DOHH2 (cell line): ENCODE results near the gene NDFIP1.
"Not testable (repeated sequence)": the region's sequence is repeated elsewhere in the genome, so short reads cannot be mapped to it uniquely, and the experiment has no call there.

Experiments
- H3F3A ChIP-seq: fragments of 200-600 bp; sonication (generic), shearing (Covaris generic); 2 replicates; pipeline ENCODE4 v1.6.0; 2016; ENCODE audit warnings: antibody characterized with exemption, mild to moderate bottlenecking; ENCODE audit not compliant: control insufficient read depth, insufficient read depth
- H3K27ac ChIP-seq: fragments of 200-600 bp; sonication (generic); 2 replicates; pipeline ENCODE4 v1.5.1; 2014; ENCODE audit warnings: low read depth, mild to moderate bottlenecking, low read length, moderate library complexity
- H3K27me3 ChIP-seq: fragments of 200-600 bp; sonication (generic); 2 replicates; pipeline ENCODE4 v1.6.1; 2014; ENCODE audit warnings: mild to moderate bottlenecking, low read length, mixed read lengths; ENCODE audit not compliant: control insufficient read depth
- H3K36me3 ChIP-seq: fragments of 200-600 bp; sonication (generic); 2 replicates; pipeline ENCODE4 v1.6.1; 2014; ENCODE audit warnings: mild to moderate bottlenecking, low read length, moderate library complexity, mixed read lengths; ENCODE audit not compliant: control insufficient read depth
- H3K4me1 ChIP-seq: fragments of 200-600 bp; sonication (generic); 2 replicates; pipeline ENCODE4 v1.6.1; 2014; ENCODE audit warnings: mild to moderate bottlenecking, low read length, mixed read lengths; ENCODE audit not compliant: control insufficient read depth
- H3K4me2 ChIP-seq: fragments of 200-600 bp; sonication (generic); 2 replicates; pipeline ENCODE4 v1.6.0; 2014; ENCODE audit warnings: mild to moderate bottlenecking, low read length, moderate library complexity
- H3K4me3 ChIP-seq: fragments of 200-600 bp; sonication (generic); 2 replicates; pipeline ENCODE4 v1.5.1; 2014; ENCODE audit warnings: mild to moderate bottlenecking, low read length, mixed read lengths
- H3K79me2 ChIP-seq: fragments of 200-600 bp; sonication (generic); 2 replicates; pipeline ENCODE4 v1.6.1; 2014; ENCODE audit warnings: mild to moderate bottlenecking, low read length, mixed read lengths; ENCODE audit not compliant: control insufficient read depth
- H3K9me2 ChIP-seq: fragments of 200-600 bp; sonication (generic); replicated peaks from 2 replicates; pipeline ENCODE4 v1.6.1; 2014; ENCODE audit warnings: mild to moderate bottlenecking, low read length, mixed read lengths; ENCODE audit not compliant: control insufficient read depth
- H3K9me3 ChIP-seq: fragments of 200-600 bp; sonication (generic); 2 replicates; pipeline ENCODE4 v1.6.1; 2014; ENCODE audit warnings: antibody characterized with exemption, low read length, mixed read lengths; ENCODE audit not compliant: control insufficient read depth, insufficient read depth
- H4K20me1 ChIP-seq: fragments of 200-600 bp; sonication (generic); 2 replicates; pipeline ENCODE4 v1.6.0; 2014; ENCODE audit warnings: low read depth, mild to moderate bottlenecking, antibody characterized with exemption, low read length, moderate library complexity; ENCODE audit not compliant: control insufficient read depth, insufficient read depth
- EZH2phosphoT487 ChIP-seq: fragments of 200-600 bp; sonication (generic); IDR thresholded peaks from 2 replicates; pipeline ENCODE4 v1.6.1; 2017; ENCODE audit warnings: borderline replicate concordance, mild to moderate bottlenecking, antibody characterized with exemption, low read length, moderate library complexity, mixed read lengths
- TF ChIP-seq, protein P1 (sequence below): fragments of 200-600 bp; sonication (generic); IDR thresholded peaks from one replicate; pipeline ENCODE4 v1.5.1; 2014; ENCODE audit warnings: antibody characterized with exemption, mild to moderate bottlenecking, low read depth, low read length; ENCODE audit not compliant: poor library complexity, severe bottlenecking

The NDFIP1 gene

DNA sequence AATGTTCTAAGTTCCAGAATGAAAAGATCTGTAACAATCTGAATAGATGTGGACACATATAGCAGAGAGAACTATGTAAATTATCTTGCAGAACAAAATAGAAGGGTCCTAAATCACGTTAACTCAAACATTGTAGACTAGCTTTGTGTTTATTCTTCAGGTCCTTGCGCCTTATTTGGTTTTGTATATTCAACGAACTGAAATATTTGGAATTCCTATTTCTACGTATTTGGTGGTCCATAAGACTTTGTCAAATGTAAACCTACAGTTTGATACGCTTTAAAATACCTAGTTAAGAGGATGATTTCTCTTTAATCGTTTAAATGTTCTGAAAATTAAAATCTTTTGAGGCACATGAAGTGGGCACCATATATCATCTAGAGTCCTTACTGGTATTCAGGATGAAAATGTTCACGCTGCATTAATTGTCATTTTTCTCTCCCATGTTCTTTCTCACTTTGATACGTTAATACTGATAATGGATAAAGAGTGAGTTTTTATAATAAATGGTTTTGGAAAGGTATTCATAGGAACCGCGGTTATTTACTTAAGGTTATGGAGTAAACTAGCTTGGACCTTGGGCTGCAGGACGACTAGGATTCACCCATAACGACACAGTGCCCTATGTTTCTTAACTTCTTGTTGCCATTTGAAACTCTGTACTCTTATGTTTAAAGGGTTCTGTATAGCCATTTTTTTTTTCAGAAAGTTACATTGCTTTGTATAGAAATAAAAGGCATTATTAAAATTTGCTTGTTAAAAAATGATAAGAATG, 45.3 kb downstream of the NDFIP1 start:
- Histone ChIP-seq H4K20me1 (no peaks in the 10 kb centered on the region), H3K4me2 (no peak overlapping the region), H3K27me3 (no peaks in the 10 kb centered on the region), H3K36me3 (no peaks in the 10 kb centered on the region), H3K27ac (no peak overlapping the region), H3K4me1 (no peaks in the 10 kb centered on the region), H3K9me3 (no peaks in the 10 kb centered on the region), H3K79me2 (no peaks in the 10 kb centered on the region), H3F3A (no peaks in the 10 kb centered on the region; the same call in 1 of the 2 replicates), H3K4me3 (no peak overlapping the region), H3K9me2 (no peaks in the 10 kb centered on the region)
- TF ChIP-seq, protein P1, sequence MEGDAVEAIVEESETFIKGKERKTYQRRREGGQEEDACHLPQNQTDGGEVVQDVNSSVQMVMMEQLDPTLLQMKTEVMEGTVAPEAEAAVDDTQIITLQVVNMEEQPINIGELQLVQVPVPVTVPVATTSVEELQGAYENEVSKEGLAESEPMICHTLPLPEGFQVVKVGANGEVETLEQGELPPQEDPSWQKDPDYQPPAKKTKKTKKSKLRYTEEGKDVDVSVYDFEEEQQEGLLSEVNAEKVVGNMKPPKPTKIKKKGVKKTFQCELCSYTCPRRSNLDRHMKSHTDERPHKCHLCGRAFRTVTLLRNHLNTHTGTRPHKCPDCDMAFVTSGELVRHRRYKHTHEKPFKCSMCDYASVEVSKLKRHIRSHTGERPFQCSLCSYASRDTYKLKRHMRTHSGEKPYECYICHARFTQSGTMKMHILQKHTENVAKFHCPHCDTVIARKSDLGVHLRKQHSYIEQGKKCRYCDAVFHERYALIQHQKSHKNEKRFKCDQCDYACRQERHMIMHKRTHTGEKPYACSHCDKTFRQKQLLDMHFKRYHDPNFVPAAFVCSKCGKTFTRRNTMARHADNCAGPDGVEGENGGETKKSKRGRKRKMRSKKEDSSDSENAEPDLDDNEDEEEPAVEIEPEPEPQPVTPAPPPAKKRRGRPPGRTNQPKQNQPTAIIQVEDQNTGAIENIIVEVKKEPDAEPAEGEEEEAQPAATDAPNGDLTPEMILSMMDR: no peak
- TF ChIP-seq EZH2phosphoT487: no peak

DNA sequence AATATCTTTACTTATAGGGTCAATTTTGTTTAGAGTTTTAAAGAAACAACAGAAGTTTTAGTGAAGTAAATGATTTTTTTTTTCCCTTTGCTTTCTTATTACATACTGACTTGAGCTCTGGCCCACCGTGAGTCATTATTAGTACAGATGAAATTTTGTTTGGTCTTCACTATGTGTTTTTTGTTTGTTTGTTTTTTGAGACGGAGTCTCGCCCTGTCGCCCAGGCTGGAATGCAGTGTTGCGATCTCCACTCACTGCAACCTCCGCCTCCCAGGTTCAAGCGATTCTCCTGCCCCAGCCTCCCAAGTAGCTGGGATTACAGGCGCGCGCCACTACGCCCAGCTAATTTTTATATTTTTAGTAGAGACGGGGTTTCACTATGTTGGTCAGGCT, 45.9 kb downstream of the NDFIP1 start:
- not testable (repeated sequence) for H3K4me3 ChIP-seq, H3K36me3 ChIP-seq, H3F3A ChIP-seq, H4K20me1 ChIP-seq, H3K27me3 ChIP-seq, H3K9me2 ChIP-seq, H3K27ac ChIP-seq, H3K79me2 ChIP-seq, H3K4me1 ChIP-seq, H3K4me2 ChIP-seq, H3K9me3 ChIP-seq

DNA sequence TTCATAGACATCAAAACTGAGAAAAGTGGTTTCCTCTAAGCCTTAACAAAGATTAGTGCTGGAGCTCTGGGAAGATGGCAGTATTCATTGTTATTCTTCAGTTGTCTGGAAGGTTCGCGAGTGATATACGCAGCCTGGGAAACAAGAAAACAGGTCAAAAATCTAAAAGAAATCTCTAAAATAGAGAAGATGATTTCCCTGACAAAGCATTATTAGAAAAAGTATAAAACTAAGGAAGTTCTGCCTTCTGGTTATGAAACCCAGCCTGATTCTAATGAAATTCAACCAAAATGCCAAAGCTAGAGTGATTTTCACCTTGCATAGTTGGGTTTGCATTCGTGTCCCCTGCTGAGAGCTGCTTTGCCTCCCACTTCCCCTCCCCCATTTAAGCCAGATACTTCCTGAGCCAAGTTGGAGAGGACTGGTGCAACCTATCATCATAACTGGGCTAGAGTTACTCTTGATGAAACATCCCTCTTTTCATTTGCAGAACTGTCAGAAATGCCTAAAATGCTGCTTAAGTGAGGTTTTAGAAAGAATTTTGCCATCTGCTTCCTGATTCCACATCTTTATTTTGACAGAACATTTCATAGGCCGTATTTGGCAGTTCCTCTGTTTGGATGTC, 48.4 kb downstream of the NDFIP1 start:
- no peak for TF ChIP-seq EZH2phosphoT487
- TF ChIP-seq, protein P1: no peak
- Histone ChIP-seq H3K9me2 (no peaks in the 10 kb centered on the region), H3K4me2 (no peak overlapping the region), H4K20me1 (no peaks in the 10 kb centered on the region), H3K27ac (no peak overlapping the region), H3K36me3 (no peaks in the 10 kb centered on the region), H3K9me3 (no peaks in the 10 kb centered on the region), H3K79me2 (no peaks in the 10 kb centered on the region), H3K4me3 (no peak overlapping the region), H3K27me3 (no peaks in the 10 kb centered on the region), H3F3A (no peaks in the 10 kb centered on the region; the same call in 1 of the 2 replicates), H3K4me1 (no peaks in the 10 kb centered on the region)

DNA sequence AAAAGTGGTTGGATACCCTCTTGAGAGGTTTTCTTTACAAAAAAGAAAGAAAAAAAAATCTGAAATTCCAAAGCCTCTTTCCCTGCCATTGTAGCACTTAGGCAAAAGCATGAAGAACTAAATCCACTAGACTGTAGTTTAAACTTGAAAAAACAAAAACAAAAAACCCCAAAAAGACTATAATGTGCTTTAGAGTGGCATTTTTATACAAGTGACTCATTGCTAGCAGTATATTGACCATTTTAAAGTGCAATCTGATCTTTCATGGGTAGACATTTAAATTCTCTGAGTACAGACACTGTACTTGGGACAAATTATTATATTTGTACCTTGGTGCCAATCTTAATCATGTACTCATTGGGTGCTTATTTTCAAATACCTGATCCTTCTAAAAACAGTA, 50.8 kb downstream of the NDFIP1 start:
- no peak for TF ChIP-seq EZH2phosphoT487
- TF ChIP-seq, protein P1: no peak
- no peaks in the 10 kb centered on the region for H3K9me2 ChIP-seq
- H3K36me3 ChIP-seq: no peaks in the 10 kb centered on the region
- H3K27me3 ChIP-seq: no peaks in the 10 kb centered on the region
- no peak overlapping the region for H3K27ac ChIP-seq
- no peaks in the 10 kb centered on the region for H3K4me1 ChIP-seq
- H3K4me2 ChIP-seq: no peak overlapping the region
- H3K4me3 ChIP-seq: no peak overlapping the region
- H3K9me3 ChIP-seq: no peaks in the 10 kb centered on the region
- H3F3A ChIP-seq: no peaks in the 10 kb centered on the region
- H4K20me1 ChIP-seq: no peaks in the 10 kb centered on the region
- no peaks in the 10 kb centered on the region for H3K79me2 ChIP-seq
